GM19372 (cell line): ENCODE measurements around the gene PRKN.

ENCODE experiments used
- ATAC-seq: cut with Tn5 transposase; IDR thresholded peaks from one replicate; pipeline ENCODE4 v1.9.1; 2021; ENCODE audit warnings: mild to moderate bottlenecking, low read depth, moderate library complexity; ENCODE audit not compliant: unreplicated experiment

PRKN gene

GRCh38 chr6:162711376-162711775 lies 16.2 kb downstream of the PRKN start:
- ATAC-seq, result no peak

- no peak for ATAC-seq
These were observed 16.6 kb downstream of the PRKN start for GRCh38 chr6:162710936-162711335.

GRCh38 chr6:162710419-162710818 lies 17.1 kb downstream of the PRKN start:
- no peak for ATAC-seq

- no peak for ATAC-seq
These were observed 18.1 kb downstream of the PRKN start for GRCh38 chr6:162709431-162709830.

- ATAC-seq, result no peak
These were observed 18.6 kb downstream of the PRKN start for GRCh38 chr6:162708971-162709370.

- no peak for ATAC-seq
These were observed 21.3 kb downstream of the PRKN start for GRCh38 chr6:162706232-162706631.

- no peak for ATAC-seq
These were observed 21.8 kb downstream of the PRKN start for GRCh38 chr6:162705736-162706135.

- ATAC-seq, result no peak
These were observed 23.6 kb downstream of the PRKN start for GRCh38 chr6:162704001-162704400.

- ATAC-seq, result no peak
These were observed 25.1 kb downstream of the PRKN start for GRCh38 chr6:162702446-162702845.

- no peak for ATAC-seq
These were observed 26.0 kb downstream of the PRKN start for GRCh38 chr6:162701551-162701950.

GRCh38 chr6:162700966-162701365 lies 26.6 kb downstream of the PRKN start:
- ATAC-seq, result no peak

- no peak for ATAC-seq
These were observed 27.6 kb downstream of the PRKN start for GRCh38 chr6:162699961-162700360.

GRCh38 chr6:162698440-162698839 lies 29.1 kb downstream of the PRKN start:
- no peak for ATAC-seq

GRCh38 chr6:162697872-162698403 lies 29.6 kb downstream of the PRKN start:
- no peak for ATAC-seq

GRCh38 chr6:162690158-162690557 lies 37.4 kb downstream of the PRKN start:
- ATAC-seq, result no peak

GRCh38 chr6:162688751-162689345 lies 38.7 kb downstream of the PRKN start:
- ATAC-seq, result no peak

GRCh38 chr6:162685586-162685985 lies 42.0 kb downstream of the PRKN start:
- ATAC-seq, result no peak

- ATAC-seq, result no peak
These were observed 42.6 kb downstream of the PRKN start for GRCh38 chr6:162684961-162685360.

- ATAC-seq, result no peak
These were observed 43.5 kb downstream of the PRKN start for GRCh38 chr6:162684052-162684451.

GRCh38 chr6:162683135-162683534 lies 44.4 kb downstream of the PRKN start:
- no peak for ATAC-seq

- ATAC-seq, result no peak
These were observed 46.1 kb downstream of the PRKN start for GRCh38 chr6:162681447-162681846.

GRCh38 chr6:162680871-162681270 lies 46.7 kb downstream of the PRKN start:
- ATAC-seq, result no peak

GRCh38 chr6:162680367-162680766 lies 47.2 kb downstream of the PRKN start:
- no peak for ATAC-seq
